ENCODE data around the gene RIN1.
"Not testable (repeated sequence)": the region's sequence is repeated elsewhere in the genome, so short reads cannot be mapped to it uniquely, and the experiment has no call there.

Gene RIN1

GRCh38 chr11:66361502-66361941 lies 25.3 kb upstream of the RIN1 start:
- DNase-seq (ENCODE audit: insufficient read length, low spot score) (no peak), FAIRE-seq (no peak)

GRCh38 chr11:66360406-66361073 lies 24.3 kb upstream of the RIN1 start:
- DNase-seq (ENCODE audit: insufficient read length, low spot score) = no peak
- FAIRE-seq = no peak

- DNase-seq (ENCODE audit: insufficient read length, low spot score) (no peak), FAIRE-seq (no peak)
Observed at GRCh38 chr11:66359662-66360087, 23.4 kb upstream of the RIN1 start.

DNA sequence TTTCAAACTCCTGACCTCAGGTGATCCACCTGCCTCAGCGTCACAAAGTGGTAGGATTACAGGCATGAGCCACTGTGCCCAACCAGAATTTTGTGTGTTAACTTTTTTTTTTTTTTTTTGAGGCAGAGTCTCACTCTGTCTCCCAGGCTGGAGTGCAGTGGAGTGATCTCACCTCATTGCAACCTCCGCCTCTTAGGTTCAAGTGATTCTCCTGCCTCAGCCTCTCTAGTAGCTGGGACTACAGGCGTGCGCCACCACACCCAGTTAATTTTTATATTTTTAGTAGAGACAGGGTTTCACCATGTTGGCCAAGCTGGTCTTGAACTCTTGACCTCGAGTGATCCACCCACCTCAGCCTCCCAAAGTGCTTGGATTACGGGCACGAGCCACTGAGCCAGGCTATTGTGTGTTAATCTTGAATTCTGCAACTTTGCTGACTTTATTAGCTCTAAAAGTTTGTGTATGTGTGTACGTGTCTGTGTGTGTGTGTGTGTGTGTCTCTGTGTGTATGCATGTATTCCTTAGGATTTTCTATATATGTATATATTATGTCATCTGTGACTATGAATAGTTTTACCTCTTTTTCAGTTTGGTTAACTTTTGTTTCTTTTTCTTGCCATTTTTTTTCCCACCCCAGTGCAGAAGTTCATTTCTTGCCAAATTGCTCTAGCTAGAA lies 14.5 kb upstream of the RIN1 start:
- not testable (repeated sequence) for DNase-seq (ENCODE audit: insufficient read length, low spot score); FAIRE-seq

GRCh38 chr11:66349084-66349386 lies 12.8 kb upstream of the RIN1 start:
- DNase-seq (ENCODE audit: insufficient read length, low spot score) = no peak
- no peak for FAIRE-seq

DNA sequence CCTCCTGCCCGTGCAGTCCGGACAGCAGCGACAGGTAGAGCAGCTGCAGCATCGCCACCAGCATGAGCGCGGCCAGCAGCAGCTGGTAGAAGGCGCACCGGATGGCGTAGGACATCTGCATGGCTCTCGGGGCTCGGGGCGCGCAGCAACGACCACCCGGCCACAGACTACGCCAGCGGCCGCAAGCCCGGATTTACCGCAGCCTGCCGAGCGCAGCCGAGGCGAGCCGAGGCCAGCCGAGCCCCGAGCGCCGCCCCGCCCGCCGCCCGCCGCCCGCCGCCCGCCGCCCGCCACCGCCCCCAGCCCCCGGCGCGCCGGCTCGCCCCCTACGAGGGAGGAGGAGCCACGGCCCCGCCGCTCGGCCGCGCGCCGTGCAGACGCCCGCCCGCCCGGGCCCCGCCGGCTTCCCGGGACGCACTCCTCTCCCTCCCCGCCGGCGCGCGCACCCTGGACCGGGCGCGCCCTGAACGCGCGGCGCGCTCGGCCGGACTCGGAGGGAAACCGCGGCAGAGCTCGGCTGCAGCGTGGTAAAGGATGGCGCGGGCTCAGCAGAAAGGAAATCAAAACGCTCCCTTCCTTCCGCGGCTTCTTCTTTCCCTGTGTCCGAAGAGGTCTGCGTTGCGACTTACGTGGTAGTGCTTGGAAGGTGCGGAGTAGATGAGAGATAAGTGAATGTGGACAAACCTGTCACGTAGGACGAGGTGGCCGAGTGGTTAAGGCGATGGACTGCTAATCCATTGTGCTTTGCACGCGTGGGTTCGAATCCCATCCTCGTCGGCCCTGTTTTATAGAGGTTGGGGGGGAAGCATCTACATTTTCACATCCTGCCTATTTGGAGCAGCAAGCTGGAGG lies 11.4 kb upstream of the RIN1 start, which contains the start of gene B4GAT1:
Gene B4GAT1, minus strand, starts transcription at position 205 of the 852 bp plus-strand sequence. Its CDS starts 84 bp downstream, at position 121.
- FAIRE-seq (peak; percentile 80), DNase-seq (ENCODE audit: insufficient read length, low spot score) (no peak)

GRCh38 chr11:66346476-66347424 lies 10.5 kb upstream of the RIN1 start:
- FAIRE-seq = no peak

GRCh38 chr11:66345316-66345649 lies 9.0 kb upstream of the RIN1 start:
- FAIRE-seq = no peak
- no peak for DNase-seq (ENCODE audit: insufficient read length, low spot score)

More at GRCh38 chr11:66346476-66347424, 10.5 kb upstream of the RIN1 start:
- DNase-seq (ENCODE audit: insufficient read length, low spot score) = no peak

- FAIRE-seq (peak; percentile 91), DNase-seq (ENCODE audit: insufficient read length, low spot score) (peak; percentile 98)
Observed at GRCh38 chr11:66344550-66345315, 8.5 kb upstream of the RIN1 start, which contains the start of gene BRMS1. BRMS1 (minus strand) TSS chr11:66345104; CDS start chr11:66342234, 2,870 bp downstream.

DNA sequence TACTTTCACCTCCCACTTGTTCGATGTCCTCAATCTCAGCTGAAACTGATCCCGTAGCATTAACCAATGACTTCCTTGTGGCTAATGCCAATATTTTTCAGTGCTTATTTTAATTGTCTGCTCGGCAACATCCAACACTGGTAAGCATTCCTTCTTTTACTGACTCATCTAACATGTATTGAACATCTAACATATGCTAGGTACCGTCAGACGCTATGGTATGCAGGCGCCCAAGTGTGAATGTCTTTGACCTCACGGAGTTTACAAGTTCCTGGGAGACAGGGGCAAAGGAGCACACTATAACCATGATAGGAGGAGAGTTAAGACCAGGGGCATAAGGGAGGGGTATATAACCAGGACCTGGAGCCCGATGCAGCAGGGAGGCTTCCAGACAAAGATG lies 6.9 kb upstream of the RIN1 start:
- FAIRE-seq (no peak), DNase-seq (ENCODE audit: insufficient read length, low spot score) (no peak)

DNA sequence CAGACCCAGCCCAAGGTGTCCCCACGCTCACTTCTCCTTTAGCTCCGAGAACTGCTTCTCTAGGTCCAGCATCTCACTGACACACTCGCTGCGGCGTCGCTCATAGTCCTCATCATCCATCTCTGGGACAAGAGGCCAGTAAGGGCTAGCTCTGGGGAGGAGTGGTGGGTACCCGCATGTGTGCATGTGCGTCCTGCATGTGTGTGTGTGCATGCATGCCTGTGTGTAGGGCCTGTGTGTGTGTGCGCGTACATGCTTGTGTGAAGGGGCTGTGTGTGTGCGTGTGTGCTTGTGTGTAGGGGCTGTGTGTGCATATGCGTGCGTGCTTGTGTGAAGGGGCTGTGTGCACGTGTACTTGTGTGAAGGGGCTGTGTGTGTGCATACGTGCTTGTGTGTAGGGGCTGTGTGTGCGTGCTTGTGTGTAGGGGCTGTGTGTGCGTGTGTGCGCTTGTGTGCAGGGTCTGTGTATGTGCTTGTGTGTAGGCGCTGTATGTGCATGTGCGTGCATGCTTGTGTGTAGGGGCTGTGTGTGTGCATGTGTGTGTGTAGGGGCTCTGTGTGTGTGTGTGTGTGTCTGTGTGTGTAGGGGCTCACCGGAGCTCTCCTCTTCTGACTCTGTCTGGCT lies 5.4 kb upstream of the RIN1 start:
- FAIRE-seq (no peak), DNase-seq (ENCODE audit: insufficient read length, low spot score) (no peak)

DNA sequence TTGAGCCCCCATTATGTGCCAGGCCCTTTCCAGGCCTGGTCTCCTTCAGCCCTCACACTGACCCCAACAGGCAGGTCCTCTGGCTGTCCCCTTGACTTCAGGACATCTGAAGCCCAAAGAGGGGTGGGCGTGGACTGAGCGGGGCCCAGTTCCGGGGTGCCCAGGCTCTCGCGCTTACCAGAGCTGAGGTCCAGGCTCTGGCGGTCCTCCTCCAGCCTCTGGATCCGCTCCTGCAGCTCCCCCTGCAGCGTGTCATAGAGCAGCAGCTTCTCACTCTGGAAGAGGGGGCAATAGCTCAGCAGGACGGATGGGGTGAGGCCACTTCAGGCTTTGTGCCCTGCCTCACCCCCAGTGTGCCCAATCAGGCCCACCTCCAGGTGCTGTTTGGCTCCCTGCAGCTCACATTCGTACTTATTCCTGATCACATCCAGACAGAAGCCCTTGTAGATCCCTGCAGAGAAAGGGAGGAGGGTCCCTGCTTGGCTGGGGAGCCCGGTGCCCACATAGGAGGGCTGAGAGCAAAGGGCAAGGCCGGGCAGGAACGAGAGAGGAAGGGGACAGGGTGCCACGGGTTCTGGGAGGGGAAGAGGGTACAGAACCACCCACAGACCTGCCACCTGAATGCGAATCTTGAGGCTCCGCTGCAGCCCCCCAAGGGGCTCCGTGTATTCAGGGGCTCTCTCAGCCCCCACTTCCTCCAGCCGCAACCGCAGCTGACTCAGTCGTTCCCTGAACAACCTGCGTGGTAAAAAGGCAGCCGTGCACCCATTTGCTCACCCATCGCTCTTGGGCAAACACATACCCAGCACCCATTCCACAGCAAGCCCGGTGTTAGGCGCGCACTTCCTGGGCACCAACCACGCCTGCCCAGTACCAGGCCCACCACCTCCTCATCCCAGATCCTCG lies 4.6 kb upstream of the RIN1 start:
- no peak for FAIRE-seq

GRCh38 chr11:66339686-66340483 lies 3.7 kb upstream of the RIN1 start:
- DNase-seq (ENCODE audit: insufficient read length, low spot score) = no peak
- no peak for FAIRE-seq

More for the DNA sequence above, 4.6 kb upstream of the RIN1 start:
- DNase-seq (ENCODE audit: insufficient read length, low spot score) = no peak

GRCh38 chr11:66339162-66339675 lies 3.0 kb upstream of the RIN1 start:
- FAIRE-seq = no peak

GRCh38 chr11:66338276-66339161 lies 2.3 kb upstream of the RIN1 start:
- FAIRE-seq = no peak
- DNase-seq (ENCODE audit: insufficient read length, low spot score) = no peak

More at GRCh38 chr11:66339162-66339675, 3.0 kb upstream of the RIN1 start:
- no peak for DNase-seq (ENCODE audit: insufficient read length, low spot score)
